ENCODE data around the gene NREP.

Gene NREP

GRCh38 chr5:111764019-111764418, 7.0 kb upstream of the NREP start:
- DNase-seq, result no peak

GRCh38 chr5:111762895-111763294, 5.9 kb upstream of the NREP start:
- no peak for DNase-seq

GRCh38 chr5:111758284-111758628, 1.3 kb upstream of the NREP start:
- no peak for DNase-seq

GRCh38 chr5:111757355-111758283, 625 bp upstream of the NREP start:
- DNase-seq, result peak; percentile 66 to 71

GRCh38 chr5:111755942-111756381, 1.0 kb downstream of the NREP start:
- peak; percentile 22 to 69 for DNase-seq

GRCh38 chr5:111755345-111755941, 1.6 kb downstream of the NREP start:
- no peak for DNase-seq

GRCh38 chr5:111753884-111754589, 3.0 kb downstream of the NREP start:
- no peak for DNase-seq

- no peak for DNase-seq
Observed at GRCh38 chr5:111752426-111752965, 4.5 kb downstream of the NREP start.

GRCh38 chr5:111749303-111750026, 7.5 kb downstream of the NREP start:
- DNase-seq, result no peak

GRCh38 chr5:111748304-111748763, 8.7 kb downstream of the NREP start:
- no peak for DNase-seq

- DNase-seq, result no peak
Observed at GRCh38 chr5:111747337-111747736, 9.7 kb downstream of the NREP start.

GRCh38 chr5:111746791-111747190, 10.2 kb downstream of the NREP start:
- DNase-seq, result no peak

- no peak for DNase-seq
Observed at GRCh38 chr5:111745075-111745739, 11.8 kb downstream of the NREP start.

- no peak for DNase-seq
Observed at GRCh38 chr5:111744455-111744854, 12.5 kb downstream of the NREP start.

GRCh38 chr5:111743988-111744387, 13.0 kb downstream of the NREP start:
- no peak for DNase-seq

GRCh38 chr5:111743512-111743911, 13.5 kb downstream of the NREP start:
- no peak for DNase-seq

GRCh38 chr5:111742177-111742994, 14.6 kb downstream of the NREP start:
- no peak for DNase-seq

GRCh38 chr5:111741278-111741677, 15.7 kb downstream of the NREP start:
- DNase-seq, result no peak

GRCh38 chr5:111739416-111739815, 17.6 kb downstream of the NREP start:
- no peak for DNase-seq

GRCh38 chr5:111738118-111738517, 18.9 kb downstream of the NREP start:
- no peak for DNase-seq

GRCh38 chr5:111737716-111738115, 19.3 kb downstream of the NREP start:
- DNase-seq, result no peak
